SK-N-SH (cell line): ENCODE measurements around the gene LVRN. TPM values are rescaled to one million over a fixed set of nuclear protein-coding genes. Genes with fewer than 3 reads are reported as not detected.

ENCODE experiments used
- CTCF ChIA-PET: fragments of 300-600, 350-600 bp; formaldehyde crosslinking; extraction: SDS; loops from one replicate; lab custom pipeline; 2021; lab: Yijun Ruan, JAX
- POLR2A ChIA-PET: fragments of 350-600 bp; sonication (Branson Sonifier 250); formaldehyde crosslinking; extraction: SDS; loops from one replicate; lab custom pipeline; 2020; ENCODE audit warnings: antibody characterized with exemption, inconsistent platforms; lab: Yijun Ruan, JAX
- DNase-seq: peaks from one replicate; pipeline ENCODE4 v3.0.0; 2012
- H2AFZ ChIP-seq: fragments of 200-600 bp; sonication (generic); 2 replicates; pipeline ENCODE4 v1.8.1; 2016; ENCODE audit warnings: antibody characterized with exemption, mild to moderate bottlenecking, low read depth
- H3F3A ChIP-seq: fragments of 200-600 bp; sonication (generic); replicated peaks from 2 replicates; pipeline ENCODE3; 2016; ENCODE audit warnings: antibody characterized with exemption, mild to moderate bottlenecking; ENCODE audit not compliant: insufficient read depth
- H3K27ac ChIP-seq, 2 experiments: fragments of 200-500 bp in 1 of 2; fragments of 200-600 bp in 1 of 2; sonication (Bioruptor generic) in 1 of 2; sonication (generic), shearing (Covaris generic) in 1 of 2; 2 replicates each; pipeline versions ENCODE4 v1.5.1 to v1.6.1; 2014 to 2016; ENCODE audit warnings: low read depth in 2 of 2, inconsistent platforms in 1 of 2, low read length in 1 of 2, mild to moderate bottlenecking in 1 of 2, mixed read lengths in 1 of 2
- H3K27me3 ChIP-seq: fragments of 200-600 bp; sonication (generic), shearing (Covaris generic); 2 replicates; pipeline ENCODE4 v1.6.1; 2016; ENCODE audit warnings: mixed run types; ENCODE audit not compliant: insufficient read depth
- H3K36me3 ChIP-seq, 2 experiments: fragments of 200-500 bp in 1 of 2; fragments of 200-600 bp in 1 of 2; sonication (Bioruptor generic) in 1 of 2; sonication (generic) in 1 of 2; replicated peaks in 1 of 2; 2 replicates each; pipeline versions ENCODE3 to v1.5.1; 2014 to 2016; ENCODE audit warnings: low read length in 1 of 2, mild to moderate bottlenecking in 1 of 2; ENCODE audit not compliant: insufficient read depth in 2 of 2, control insufficient read depth in 1 of 2
- H3K4me1 ChIP-seq, 2 experiments: fragments of 200-500 bp in 1 of 2; fragments of 200-600 bp in 1 of 2; sonication (Bioruptor generic) in 1 of 2; sonication (generic), shearing (Covaris generic) in 1 of 2; 2 replicates each; pipeline versions ENCODE4 v1.5.1 to v1.6.1; 2014 to 2016; ENCODE audit warnings: low read depth in 1 of 2, low read length in 1 of 2, mixed run types in 1 of 2; ENCODE audit not compliant: insufficient read depth in 2 of 2, control insufficient read depth in 1 of 2
- H3K4me2 ChIP-seq: fragments of 200-600 bp; sonication (generic), shearing (Covaris generic); 2 replicates; pipeline ENCODE4 v1.6.1; 2017; ENCODE audit warnings: mixed run types
- H3K4me3 ChIP-seq, 2 experiments: fragments of 200-500 bp in 1 of 2; fragments of 200-600 bp in 1 of 2; sonication (Bioruptor generic) in 1 of 2; sonication (generic), shearing (Covaris generic) in 1 of 2; 2 replicates each; pipeline versions ENCODE4 v1.5.1 to v1.8.1; 2014 to 2016; ENCODE audit warnings: low read depth in 2 of 2, inconsistent platforms in 1 of 2, low read length in 1 of 2, mild to moderate bottlenecking in 1 of 2, mixed read lengths in 1 of 2, moderate library complexity in 1 of 2
- H3K79me2 ChIP-seq: fragments of 200-600 bp; sonication (generic); 2 replicates; pipeline ENCODE4 v1.8.1; 2017; ENCODE audit warnings: mild to moderate bottlenecking; ENCODE audit not compliant: insufficient read depth
- H3K9ac ChIP-seq: fragments of 200-600 bp; sonication (generic); 2 replicates; pipeline ENCODE4 v1.6.1; 2017; ENCODE audit warnings: mixed run types
- H3K9me2 ChIP-seq: fragments of 200-600 bp; sonication (generic); 2 replicates; pipeline ENCODE4 v1.6.1; 2017; ENCODE audit warnings: mixed run types
- H3K9me3 ChIP-seq: fragments of 200-600 bp; sonication (generic); 2 replicates; pipeline ENCODE4 v1.6.1; 2017; ENCODE audit warnings: mixed run types, mild to moderate bottlenecking, moderate library complexity
- H4K20me1 ChIP-seq: fragments of 200-600 bp; sonication (generic); 2 replicates; pipeline ENCODE4 v1.6.1; 2017; ENCODE audit warnings: mild to moderate bottlenecking, mixed run types; ENCODE audit not compliant: insufficient read depth
- CHD2 ChIP-seq: fragments of 150-350 bp; IDR thresholded peaks from 2 replicates; pipeline ENCODE4 v1.6.1; 2018; ENCODE audit warnings: low read length; ENCODE audit not compliant: partially characterized antibody
- EP300 ChIP-seq, 2 experiments: IDR thresholded peaks; 2 replicates each; pipeline versions ENCODE4 v1.4.0 to v1.6.1; 2012; ENCODE audit warnings: borderline replicate concordance in 1 of 2, low read depth in 1 of 2, low read length in 1 of 2
- EZH2phosphoT487 ChIP-seq: fragments of 200-600 bp; sonication (generic); IDR thresholded peaks from 2 replicates; pipeline ENCODE4 v1.6.1; 2017; ENCODE audit warnings: low read depth, mixed run types, mild to moderate bottlenecking, antibody characterized with exemption, moderate library complexity, borderline replicate concordance
- FOXM1 ChIP-seq: IDR thresholded peaks from 2 replicates; pipeline ENCODE4 v1.4.0; 2012; ENCODE audit warnings: low read depth, mild to moderate bottlenecking
- IRF3 ChIP-seq: fragments of 150-350 bp; IDR thresholded peaks from 2 replicates; pipeline ENCODE4 v1.6.1; 2016; ENCODE audit warnings: mild to moderate bottlenecking, low read depth, low read length
- JUND ChIP-seq: IDR thresholded peaks from 2 replicates; pipeline ENCODE4 v1.4.0; 2012
- MAX ChIP-seq: IDR thresholded peaks from 2 replicates; pipeline ENCODE4 v1.4.0; 2012; ENCODE audit warnings: low read depth
- POLR2AphosphoS5 ChIP-seq: IDR thresholded peaks from 2 replicates; pipeline ENCODE4 v1.6.1; 2012; ENCODE audit warnings: low read depth, low read length
- RCOR1 ChIP-seq: fragments of 150-350 bp; IDR thresholded peaks from 2 replicates; pipeline ENCODE4 v1.6.1; 2017; ENCODE audit warnings: antibody characterized with exemption, low read length
- RFX5 ChIP-seq: IDR thresholded peaks from 2 replicates; pipeline ENCODE4 v1.6.1; 2012; ENCODE audit warnings: mild to moderate bottlenecking, improper control_type of control experiment, low read length
- SIN3A ChIP-seq: IDR thresholded peaks from 2 replicates; pipeline ENCODE4 v1.6.1; 2012; ENCODE audit warnings: low read depth, mild to moderate bottlenecking, low read length, moderate library complexity, borderline replicate concordance
- SMC3 ChIP-seq: IDR thresholded peaks from 2 replicates; pipeline ENCODE4 v1.6.1; 2012; ENCODE audit warnings: low read depth, low read length, improper control_type of control experiment
- TEAD4 ChIP-seq: IDR thresholded peaks from 2 replicates; pipeline ENCODE4 v1.4.0; 2012; ENCODE audit warnings: mild to moderate bottlenecking, borderline replicate concordance; ENCODE audit not compliant: insufficient read depth
- USF2 ChIP-seq: fragments of 150-350 bp; IDR thresholded peaks from 2 replicates; pipeline ENCODE4 v1.6.1; 2017; ENCODE audit warnings: antibody characterized with exemption, low read length, low read depth, borderline replicate concordance
- WGBS: methylation state at CpG from one replicate; pipeline ENCODE4 v1.1.6; 2017; ENCODE audit warnings: low lambda C conversion rate; 5-methylcytosine and 5-hydroxymethylcytosine counted together
- polyA plus RNA-seq, 3 experiments: library from polyadenylated mRNA; depleted of rRNA; stranded (reverse); fragments of >200 nt; gene quantifications; 2 replicates each; pipeline ENCODE4 v1.2.3, GENCODE V29; 2012
- TF ChIP-seq, protein P1 (sequence below): IDR thresholded peaks from 2 replicates; pipeline ENCODE4 v1.4.0; 2012; ENCODE audit warnings: low read depth, borderline replicate concordance

Gene LVRN
- polyA plus RNA-seq, 1 of the 3 experiments (the other 2 are of a cell fraction): 0.10 TPM

GRCh38 chr5:115946655-115947054, 15.6 kb upstream of the LVRN start:
- Histone ChIP-seq H2AFZ (no peak overlapping the region), H4K20me1 (no peaks in the 10 kb centered on the region), H3K4me1 (no peaks in the 10 kb centered on the region), H3K27ac (no peak overlapping the region), H3K9me2 (no peaks in the 10 kb centered on the region), H3K79me2 (no peaks in the 10 kb centered on the region), H3K9ac (no peak overlapping the region), H3K4me3 (no peak overlapping the region), H3K36me3 (no peaks in the 10 kb centered on the region), H3K9me3 (no peaks in the 10 kb centered on the region), H3K4me2 (no peak overlapping the region), H3K27me3 (no peaks in the 10 kb centered on the region), H3F3A (no peaks in the 10 kb centered on the region)
- CTCF ChIA-PET: interaction anchor here (1.0 kb wide), 1 partner anchor 14 kb away, joined by 3 read pairs; no protein-coding TSS in a partner anchor
- WGBS: 30% methylated on average over 2 of the region's 2 CpGs
- DNase-seq: no peak
- TF ChIP-seq EP300 (IDR thresholded peaks at IDR 0.05; ENCODE audit: borderline replicate concordance in 1 of 2, low read depth in 1 of 2, low read length in 1 of 2) (no peak), POLR2AphosphoS5 (no peak), JUND (no peak), FOXM1 (no peak), IRF3 (no peak), MAX (no peak), RCOR1 (no peak), CHD2 (no peak), SIN3A (no peak), USF2 (no peak)
- TF ChIP-seq, protein P1, sequence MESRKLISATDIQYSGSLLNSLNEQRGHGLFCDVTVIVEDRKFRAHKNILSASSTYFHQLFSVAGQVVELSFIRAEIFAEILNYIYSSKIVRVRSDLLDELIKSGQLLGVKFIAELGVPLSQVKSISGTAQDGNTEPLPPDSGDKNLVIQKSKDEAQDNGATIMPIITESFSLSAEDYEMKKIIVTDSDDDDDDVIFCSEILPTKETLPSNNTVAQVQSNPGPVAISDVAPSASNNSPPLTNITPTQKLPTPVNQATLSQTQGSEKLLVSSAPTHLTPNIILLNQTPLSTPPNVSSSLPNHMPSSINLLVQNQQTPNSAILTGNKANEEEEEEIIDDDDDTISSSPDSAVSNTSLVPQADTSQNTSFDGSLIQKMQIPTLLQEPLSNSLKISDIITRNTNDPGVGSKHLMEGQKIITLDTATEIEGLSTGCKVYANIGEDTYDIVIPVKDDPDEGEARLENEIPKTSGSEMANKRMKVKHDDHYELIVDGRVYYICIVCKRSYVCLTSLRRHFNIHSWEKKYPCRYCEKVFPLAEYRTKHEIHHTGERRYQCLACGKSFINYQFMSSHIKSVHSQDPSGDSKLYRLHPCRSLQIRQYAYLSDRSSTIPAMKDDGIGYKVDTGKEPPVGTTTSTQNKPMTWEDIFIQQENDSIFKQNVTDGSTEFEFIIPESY: no peak
- POLR2A ChIA-PET: no interaction called here

GRCh38 chr5:115947260-115947659, 15.0 kb upstream of the LVRN start:
- ChIA-PET CTCF (no interaction called here), POLR2A (no interaction called here)
- Histone ChIP-seq H3F3A (no peaks in the 10 kb centered on the region), H3K4me2 (no peak overlapping the region), H3K9me3 (no peaks in the 10 kb centered on the region), H3K79me2 (no peaks in the 10 kb centered on the region), H3K27ac (no peak overlapping the region), H3K9me2 (no peaks in the 10 kb centered on the region), H3K9ac (no peak overlapping the region), H3K4me1 (no peaks in the 10 kb centered on the region), H4K20me1 (no peaks in the 10 kb centered on the region), H3K4me3 (no peak overlapping the region), H3K36me3 (no peaks in the 10 kb centered on the region), H3K27me3 (no peaks in the 10 kb centered on the region), H2AFZ (no peak overlapping the region)
- WGBS: 54% methylated on average over 2 of the region's 2 CpGs
- DNase-seq: no peak
- TF ChIP-seq RFX5 (no peak), TEAD4 (no peak), EZH2phosphoT487 (no peak), MAX (no peak), SMC3 (no peak)
